H9 (cell line): ENCODE results near the gene KIF14. TPM values are rescaled to one million over a fixed set of nuclear protein-coding genes. Genes with fewer than 3 reads are reported as not detected.

Experiments used
- DNase-seq: peaks from one replicate; pipeline ENCODE4 v3.0.0-alpha.2; 2017
- H2AFZ ChIP-seq: one replicate; pipeline ENCODE4 v1.6.1; 2013; ENCODE audit warnings: mild to moderate bottlenecking, low read length, control low read depth, moderate library complexity
- H2AK5ac ChIP-seq: 2 replicates; pipeline ENCODE4 v1.6.1; 2013; ENCODE audit warnings: low read length, control low read depth, mixed read lengths; ENCODE audit not compliant: insufficient read length
- H2BK120ac ChIP-seq: one replicate; pipeline ENCODE4 v1.6.1; 2013; ENCODE audit warnings: low read depth, mild to moderate bottlenecking, low read length, control low read depth, inconsistent platforms; ENCODE audit not compliant: poor library complexity, severe bottlenecking
- H2BK12ac ChIP-seq: 2 replicates; pipeline ENCODE4 v1.6.1; 2013; ENCODE audit warnings: low read length, control low read depth, mixed read lengths, low read depth; ENCODE audit not compliant: insufficient read length
- H2BK15ac ChIP-seq: 2 replicates; pipeline ENCODE4 v1.6.1; 2013; ENCODE audit warnings: low read depth, low read length, control low read depth
- H2BK20ac ChIP-seq: one replicate; pipeline ENCODE4 v1.6.1; 2013; ENCODE audit warnings: low read depth, mild to moderate bottlenecking, low read length, control low read depth, inconsistent platforms; ENCODE audit not compliant: poor library complexity, severe bottlenecking
- H2BK5ac ChIP-seq: 2 replicates; pipeline ENCODE4 v1.6.1; 2013; ENCODE audit warnings: low read length, control low read depth, mixed read lengths; ENCODE audit not compliant: insufficient read length
- H3K14ac ChIP-seq: 2 replicates; pipeline ENCODE4 v1.6.1; 2013; ENCODE audit warnings: low read length, control low read depth; ENCODE audit not compliant: insufficient read depth
- H3K18ac ChIP-seq: 2 replicates; pipeline ENCODE4 v1.6.1; 2013; ENCODE audit warnings: low read depth, mild to moderate bottlenecking, mixed read lengths, low read length, control low read depth; ENCODE audit not compliant: insufficient read length
- H3K23ac ChIP-seq: 2 replicates; pipeline ENCODE4 v1.6.1; 2013; ENCODE audit warnings: low read length, control low read depth, mixed read lengths, low read depth; ENCODE audit not compliant: insufficient read length
- H3K23me2 ChIP-seq: 2 replicates; pipeline ENCODE4 v1.6.1; 2013; ENCODE audit warnings: low read depth, mild to moderate bottlenecking, mixed read lengths, low read length, control low read depth; ENCODE audit not compliant: insufficient read length, poor library complexity, severe bottlenecking
- H3K27ac ChIP-seq: 2 replicates; pipeline ENCODE4 v1.5.1; 2013; ENCODE audit warnings: low read length, control low read depth, mixed read lengths, low read depth; ENCODE audit not compliant: insufficient read length
- H3K27me3 ChIP-seq: 2 replicates; pipeline ENCODE4 v1.6.1; 2013; ENCODE audit warnings: low read length, control low read depth, inconsistent platforms; ENCODE audit not compliant: insufficient read depth
- H3K4ac ChIP-seq: 2 replicates; pipeline ENCODE4 v1.6.1; 2013; ENCODE audit warnings: low read depth, mild to moderate bottlenecking, control low read depth, inconsistent platforms, low read length, moderate library complexity
- H3K4me1 ChIP-seq: 2 replicates; pipeline ENCODE4 v1.6.1; 2013; ENCODE audit warnings: low read length, control low read depth, inconsistent platforms; ENCODE audit not compliant: insufficient read depth
- H3K4me2 ChIP-seq: 2 replicates; pipeline ENCODE4 v1.6.1; 2013; ENCODE audit warnings: low read length, control low read depth, mixed read lengths; ENCODE audit not compliant: insufficient read length, insufficient read depth
- H3K56ac ChIP-seq: 2 replicates; pipeline ENCODE4 v1.6.1; 2013; ENCODE audit warnings: low read depth, mild to moderate bottlenecking, mixed read lengths, low read length, control low read depth; ENCODE audit not compliant: insufficient read length
- H3K79me1 ChIP-seq: 2 replicates; pipeline ENCODE4 v1.6.1; 2013; ENCODE audit warnings: low read depth, mild to moderate bottlenecking, moderate library complexity, low read length, control low read depth, inconsistent platforms; ENCODE audit not compliant: insufficient read depth, poor library complexity, severe bottlenecking
- H3K79me2 ChIP-seq: 2 replicates; pipeline ENCODE4 v1.6.1; 2013; ENCODE audit warnings: low read length, control low read depth, inconsistent platforms; ENCODE audit not compliant: insufficient read depth
- H3K9ac ChIP-seq: 2 replicates; pipeline ENCODE4 v1.6.1; 2013; ENCODE audit warnings: low read length, control low read depth, mixed read lengths; ENCODE audit not compliant: insufficient read length; ENCODE audit errors: extremely low read depth
- H3K9me3 ChIP-seq: one replicate; pipeline ENCODE4 v1.6.1; 2013; ENCODE audit warnings: low read depth, low read length, inconsistent platforms; ENCODE audit not compliant: control insufficient read depth
- H3T11ph ChIP-seq: one replicate; pipeline ENCODE4 v1.6.1; 2013; ENCODE audit warnings: mild to moderate bottlenecking, low read length, control low read depth, inconsistent platforms
- H4K20me1 ChIP-seq: one replicate; pipeline ENCODE4 v1.6.1; 2013; ENCODE audit not compliant: control insufficient read depth, insufficient read length, insufficient read depth
- H4K5ac ChIP-seq: 2 replicates; pipeline ENCODE4 v1.6.1; 2013; ENCODE audit warnings: low read depth, mild to moderate bottlenecking, mixed read lengths, low read length, control low read depth; ENCODE audit not compliant: insufficient read length
- H4K8ac ChIP-seq: replicated peaks from 2 replicates; pipeline ENCODE4 v1.6.1; 2013; ENCODE audit warnings: low read length, control low read depth, mixed read lengths, low read depth; ENCODE audit not compliant: insufficient read length
- H4K91ac ChIP-seq: 2 replicates; pipeline ENCODE4 v1.6.1; 2013; ENCODE audit warnings: low read depth, mild to moderate bottlenecking, moderate library complexity, mixed read lengths, low read length, control low read depth; ENCODE audit not compliant: insufficient read length
- H3K27ac Mint-ChIP-seq, 3 experiments: 2 replicates in 2 of 3; 3 replicates in 1 of 3; pipeline ENCODE4 v1.8.0; 2020 to 2021; ENCODE audit warnings: mixed read lengths in 3 of 3, mild to moderate bottlenecking in 1 of 3, moderate library complexity in 1 of 3
- H3K27me3 Mint-ChIP-seq: 2 replicates; pipeline ENCODE4 v1.8.0; 2021; ENCODE audit warnings: low read depth, mild to moderate bottlenecking, moderate library complexity, mixed read lengths
- H3K36me3 Mint-ChIP-seq, 3 experiments: 2 replicates in 2 of 3; 3 replicates in 1 of 3; pipeline ENCODE4 v1.8.0; 2020 to 2021; ENCODE audit warnings: low read depth in 3 of 3, mixed read lengths in 3 of 3; ENCODE audit not compliant: insufficient read depth in 1 of 3
- H3K4me1 Mint-ChIP-seq, 2 experiments: 2 replicates each; pipeline ENCODE4 v1.8.0; 2020; ENCODE audit warnings: mixed read lengths in 2 of 2
- H3K4me3 Mint-ChIP-seq, 2 experiments: 2 replicates in 1 of 2; 3 replicates in 1 of 2; pipeline ENCODE4 v1.8.0; 2020 to 2021; ENCODE audit warnings: mild to moderate bottlenecking in 2 of 2, mixed read lengths in 2 of 2, moderate library complexity in 1 of 2
- H3K9me3 Mint-ChIP-seq, 2 experiments: 2 replicates in 1 of 2; 3 replicates in 1 of 2; pipeline ENCODE4 v1.8.0; 2020; ENCODE audit warnings: mild to moderate bottlenecking in 2 of 2, mixed read lengths in 2 of 2, moderate library complexity in 1 of 2
- CTCF ChIP-seq: fragments of 200-600 bp; sonication (generic); conservative IDR thresholded peaks from 3 replicates; pipeline ENCODE4 v1.8.0; 2021; ENCODE audit warnings: antibody characterized with exemption, mild to moderate bottlenecking
- WGBS: extraction: QIAGEN DNeasy Blood & Tissue Kit; methylation state at CpG from one replicate; pipeline ENCODE4 v1.1.7; 2013; ENCODE audit warnings: missing lambda C conversion rate, low lambda C conversion rate, mixed read lengths; ENCODE audit not compliant: insufficient read length; ENCODE audit errors: extremely low coverage; 5-methylcytosine and 5-hydroxymethylcytosine counted together
- total RNA-seq: library from RNA; stranded (reverse); gene quantifications from 2 replicates; pipeline ENCODE4 v1.2.1, GENCODE V29; 2021

The KIF14 gene
- total RNA-seq, 1 experiment from 2014 or later, result 18.2 TPM

DNA sequence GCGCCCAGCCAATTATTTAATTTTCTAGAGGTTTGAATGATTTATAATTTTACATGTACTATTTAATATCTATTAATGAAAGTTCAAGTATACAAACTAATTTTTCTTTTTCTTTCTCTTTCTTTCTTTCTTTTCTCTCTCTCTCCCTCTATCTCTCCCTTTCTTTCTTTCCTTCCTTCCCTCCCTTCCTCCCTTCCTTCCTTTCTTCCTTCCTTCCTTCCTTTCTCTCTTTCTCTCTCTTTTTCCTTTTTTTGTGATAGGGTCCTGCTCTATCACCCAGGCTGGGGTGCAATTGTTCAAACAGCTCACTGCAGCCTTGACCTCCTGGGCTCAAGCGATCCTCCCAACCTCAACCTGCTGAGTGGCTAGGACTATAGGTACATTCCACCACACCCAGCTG lies 16.1 kb upstream of the KIF14 start:
- Histone ChIP-seq H3K27ac (no peak overlapping the region), H3K79me1 (no peaks in the 10 kb centered on the region), H3K23me2 (no peaks in the 10 kb centered on the region), H3K18ac (no peak overlapping the region), H3K23ac (no peak overlapping the region), H4K8ac (no peak overlapping the region), H3K9ac (no peak overlapping the region), H3K4me2 (no peak overlapping the region), H3T11ph (no peak overlapping the region), H2AFZ (no peak overlapping the region), H3K14ac (no peak overlapping the region), H2BK20ac (no peak overlapping the region), H2AK5ac (no peak overlapping the region), H3K4ac (no peak overlapping the region), H3K9me3 (no peaks in the 10 kb centered on the region), H3K56ac (no peak overlapping the region), H4K20me1 (no peaks in the 10 kb centered on the region), H4K91ac (no peak overlapping the region), H3K4me1 (no peaks in the 10 kb centered on the region), H3K79me2 (no peaks in the 10 kb centered on the region), H2BK12ac (no peak overlapping the region), H2BK120ac (no peak overlapping the region), H3K27me3 (no peaks in the 10 kb centered on the region), H2BK15ac (no peak overlapping the region), H2BK5ac (no peak overlapping the region), H4K5ac (no peak overlapping the region)
- H3K36me3 Mint-ChIP-seq, result no peaks in the 10 kb centered on the region
- no peaks in the 10 kb centered on the region for H3K9me3 Mint-ChIP-seq
- WGBS, result no CpG with 5 or more reads among the region's 2 CpGs
- no peak overlapping the region for H3K27ac Mint-ChIP-seq
- no peak overlapping the region for H3K4me3 Mint-ChIP-seq
- no peak for TF ChIP-seq CTCF
- H3K4me1 Mint-ChIP-seq, result peaks cover 0 to 9% of the 10 kb centered on the region in 2 experiments; a peak in 3 of 4 replicates
- no peaks in the 10 kb centered on the region for H3K27me3 Mint-ChIP-seq
- no peak for DNase-seq
